ENCODE measurements around the gene FAAP20. TPM values are rescaled to one million over a fixed set of nuclear protein-coding genes. Genes with fewer than 3 reads are reported as not detected.

FAAP20 gene
- total RNA-seq, 1 experiment from 2014 or later, result 112 TPM

- ChIA-PET RAD21 (ENCODE audit: low non-redundant PET in 1 of 2, low total read pairs in 2 of 2, uncharacterized antibody in 2 of 2, unreplicated experiment in 2 of 2) (no interaction called here), POLR2A (no interaction called here), CTCF (no interaction called here)
- no peaks in the 10 kb centered on the region for H3K9me3 ChIP-seq (ENCODE audit: control insufficient read depth in 1 of 2, insufficient read depth in 1 of 2, low read depth in 1 of 2, low read length in 2 of 2)
- no peaks in the 10 kb centered on the region for H3K27me3 ChIP-seq (ENCODE audit: insufficient read depth, low read length)
- H4K20me1 ChIP-seq (ENCODE audit: insufficient read depth), result no peaks in the 10 kb centered on the region
- TF ChIP-seq CEBPB (IDR thresholded peaks at IDR 0.05; ENCODE audit: low read depth), result no peak
- TF ChIP-seq SRF (IDR thresholded peaks at IDR 0.05; ENCODE audit: low read depth), result no peak
- TF ChIP-seq ELF1 (IDR thresholded peaks at IDR 0.05; ENCODE audit: borderline replicate concordance, low read depth), result no peak
- H3K4me3 ChIP-seq (replicated peaks in 1 of 2; ENCODE audit: low read depth in 1 of 2, low read length in 2 of 2), result no peak overlapping the region
- no peaks in the 10 kb centered on the region for H3K9me2 ChIP-seq (ENCODE audit: insufficient read depth)
- no peak for DNase-seq (ENCODE audit: low read depth, low spot score)
- ATAC-seq, result no peak
- no TSS peak for BruUV-seq (replicated peaks)
- H3K4me2 ChIP-seq (ENCODE audit: low read length), result no peak overlapping the region
- no peaks in the 10 kb centered on the region for H3K79me2 ChIP-seq (ENCODE audit: insufficient read depth, low read length)
- no peak overlapping the region for H3K27ac ChIP-seq (ENCODE audit: low read depth, low read length)
- H2AFZ ChIP-seq (ENCODE audit: low read depth, low read length, poor library complexity, severe bottlenecking), result no peak overlapping the region
- H3K36me3 ChIP-seq (ENCODE audit: control insufficient read depth in 1 of 2, insufficient read depth in 2 of 2, low read length in 2 of 2), result peaks cover 3 to 5% of the 10 kb centered on the region in 2 experiments; a peak in 1 of 4 replicates
- no peak overlapping the region for H3K9ac ChIP-seq (ENCODE audit: low read length)
- intact Hi-C loops (cut with micrococcal nuclease), result no loop called here
- H3K4me1 ChIP-seq (ENCODE audit: control insufficient read depth in 1 of 2, insufficient read depth in 2 of 2, low read length in 2 of 2), result no peaks in the 10 kb centered on the region; a peak in 1 of 4 replicates
Measured at GRCh38 chr1:2181271-2181670, 13.3 kb downstream of the FAAP20 start.

- no peaks in the 10 kb centered on the region for H3K9me3 ChIP-seq (ENCODE audit: control insufficient read depth in 1 of 2, insufficient read depth in 1 of 2, low read depth in 1 of 2, low read length in 2 of 2)
- ChIA-PET POLR2A (no interaction called here), RAD21 (ENCODE audit: low non-redundant PET in 1 of 2, low total read pairs in 2 of 2, uncharacterized antibody in 2 of 2, unreplicated experiment in 2 of 2) (no interaction called here), CTCF (no interaction called here)
- BruUV-seq (replicated peaks), result no TSS peak
- H3K9me2 ChIP-seq (ENCODE audit: insufficient read depth), result no peaks in the 10 kb centered on the region
- DNase-seq (ENCODE audit: low read depth, low spot score) (no peak), ATAC-seq (no peak)
- intact Hi-C loops (cut with micrococcal nuclease), result no loop called here
- H2AFZ ChIP-seq (ENCODE audit: low read depth, low read length, poor library complexity, severe bottlenecking), result no peak overlapping the region
- H3K36me3 ChIP-seq (ENCODE audit: control insufficient read depth in 1 of 2, insufficient read depth in 2 of 2, low read length in 2 of 2), result peaks cover 2 to 5% of the 10 kb centered on the region in 2 experiments; a peak in 1 of 4 replicates
- H3K4me3 ChIP-seq (replicated peaks in 1 of 2; ENCODE audit: low read depth in 1 of 2, low read length in 2 of 2), result no peak overlapping the region
- no peaks in the 10 kb centered on the region for H3K79me2 ChIP-seq (ENCODE audit: insufficient read depth, low read length)
- H3K27me3 ChIP-seq (ENCODE audit: insufficient read depth, low read length), result no peaks in the 10 kb centered on the region
- H4K20me1 ChIP-seq (ENCODE audit: insufficient read depth), result no peaks in the 10 kb centered on the region
- no peak overlapping the region for H3K27ac ChIP-seq (ENCODE audit: low read depth, low read length)
- TF ChIP-seq CTCF (IDR thresholded peaks at IDR 0.05 in 2 of 3, conservative IDR thresholded peaks at IDR 0.05 in 1 of 3; ENCODE audit: borderline replicate concordance in 1 of 3, insufficient read depth in 1 of 3, low read depth in 2 of 3, low read length in 2 of 3) (no peak), CBX3 (IDR thresholded peaks at IDR 0.05; ENCODE audit: low read depth) (no peak), RAD21 (IDR thresholded peaks at IDR 0.05; ENCODE audit: low read depth) (no peak)
- H3K4me1 ChIP-seq (ENCODE audit: control insufficient read depth in 1 of 2, insufficient read depth in 2 of 2, low read length in 2 of 2), result no peaks in the 10 kb centered on the region; a peak in 1 of 4 replicates
- no peak overlapping the region for H3K4me2 ChIP-seq (ENCODE audit: low read length)
- no peak overlapping the region for H3K9ac ChIP-seq (ENCODE audit: low read length)
Measured at GRCh38 chr1:2180297-2181245, 14.0 kb downstream of the FAAP20 start.
